Fibroblast of skin of left biceps (primary cell): ENCODE data around the gene PLEKHG1.

ENCODE experiments used
- DNase-seq, 2 experiments: peaks; one replicate each; pipeline ENCODE4 v3.0.0-alpha.2; 2013; ENCODE audit warnings: low read depth in 2 of 2

The PLEKHG1 gene

GRCh38 chr6:150619275-150619674 lies 19.6 kb downstream of the PLEKHG1 start:
- no peak for DNase-seq

GRCh38 chr6:150620244-150620643 lies 20.6 kb downstream of the PLEKHG1 start:
- no peak for DNase-seq

GRCh38 chr6:150620763-150621162 lies 21.1 kb downstream of the PLEKHG1 start:
- DNase-seq = no peak

GRCh38 chr6:150622476-150622875 lies 22.8 kb downstream of the PLEKHG1 start:
- DNase-seq = no peak

- DNase-seq = no peak
Observed at GRCh38 chr6:150622941-150623874, 23.5 kb downstream of the PLEKHG1 start.

GRCh38 chr6:150624191-150624590 lies 24.5 kb downstream of the PLEKHG1 start:
- no peak for DNase-seq

- no peak for DNase-seq
Observed at GRCh38 chr6:150625927-150626326, 26.2 kb downstream of the PLEKHG1 start.

- no peak for DNase-seq
Observed at GRCh38 chr6:150627154-150627553, 27.5 kb downstream of the PLEKHG1 start.

GRCh38 chr6:150627585-150628025 lies 27.9 kb downstream of the PLEKHG1 start:
- peak; percentile 59 to 66 for DNase-seq

- DNase-seq = no peak
Observed at GRCh38 chr6:150628908-150629307, 29.2 kb downstream of the PLEKHG1 start.

GRCh38 chr6:150631283-150631983 lies 31.7 kb downstream of the PLEKHG1 start:
- no peak for DNase-seq

GRCh38 chr6:150631984-150632642 lies 32.4 kb downstream of the PLEKHG1 start:
- DNase-seq = no peak

- DNase-seq = no peak
Observed at GRCh38 chr6:150632785-150633485, 33.2 kb downstream of the PLEKHG1 start.

GRCh38 chr6:150633486-150633834 lies 33.8 kb downstream of the PLEKHG1 start:
- no peak for DNase-seq

- peak; percentile 68 to 70 for DNase-seq
Observed at GRCh38 chr6:150634176-150634963, 34.7 kb downstream of the PLEKHG1 start.

GRCh38 chr6:150634964-150635292 lies 35.2 kb downstream of the PLEKHG1 start:
- DNase-seq = no peak

- no peak for DNase-seq
Observed at GRCh38 chr6:150635906-150636514, 36.3 kb downstream of the PLEKHG1 start.

GRCh38 chr6:150636808-150637207 lies 37.1 kb downstream of the PLEKHG1 start:
- DNase-seq = no peak

GRCh38 chr6:150637266-150637665 lies 37.6 kb downstream of the PLEKHG1 start:
- DNase-seq = no peak

- DNase-seq = no peak
Observed at GRCh38 chr6:150638267-150638666, 38.6 kb downstream of the PLEKHG1 start.

- DNase-seq = no peak
Observed at GRCh38 chr6:150638765-150639164, 39.1 kb downstream of the PLEKHG1 start.
